GM12878 (cell line): ENCODE data around the gene NEXMIF. TPM values are rescaled to one million over a fixed set of nuclear protein-coding genes. Genes with fewer than 3 reads are reported as not detected.

ENCODE experiments used
- ASH2L ChIP-seq: fragments of 300-600, 200-600 bp; sonication (generic); IDR thresholded peaks from 2 replicates; pipeline ENCODE4 v1.6.1; 2017; ENCODE audit warnings: low read depth, mild to moderate bottlenecking, borderline replicate concordance
- CEBPB ChIP-seq, 2 experiments: fragments of 150-350 bp in 1 of 2; IDR thresholded peaks; 2 replicates each; pipeline ENCODE4 v1.6.1; 2012 to 2014; ENCODE audit warnings: low read depth in 2 of 2, low read length in 2 of 2, borderline replicate concordance in 1 of 2, inconsistent platforms in 1 of 2
- GABPA ChIP-seq: IDR thresholded peaks from 2 replicates; pipeline ENCODE4 v1.6.1; 2014; ENCODE audit warnings: antibody characterized with exemption, low read depth, mild to moderate bottlenecking, inconsistent platforms
- HCFC1 ChIP-seq: fragments of 150-350 bp; IDR thresholded peaks from 2 replicates; pipeline ENCODE4 v1.6.1; 2014; ENCODE audit warnings: low read length
- HDGF ChIP-seq: fragments of 450-650 bp; IDR thresholded peaks from 2 replicates; pipeline ENCODE4 v1.6.1; 2016; ENCODE audit warnings: antibody characterized with exemption
- IKZF2 ChIP-seq, 2 experiments: fragments of 450-650 bp; IDR thresholded peaks; 2 replicates each; pipeline ENCODE4 v1.6.1; 2017; ENCODE audit warnings: mild to moderate bottlenecking in 2 of 2, moderate library complexity in 2 of 2
- MTA2 ChIP-seq: fragments of 450-650 bp; IDR thresholded peaks from 2 replicates; pipeline ENCODE4 v1.6.1; 2016; ENCODE audit warnings: low read depth, mild to moderate bottlenecking, moderate library complexity
- MTA3 ChIP-seq: IDR thresholded peaks from 2 replicates; pipeline ENCODE4 v1.6.1; 2012; ENCODE audit warnings: low read length, inconsistent platforms, borderline replicate concordance
- MXI1 ChIP-seq: fragments of 150-350 bp; IDR thresholded peaks from 2 replicates; pipeline ENCODE4 v1.6.1; 2011; ENCODE audit warnings: low read depth, mild to moderate bottlenecking, inconsistent platforms, low read length, improper control_type of control experiment
- NBN ChIP-seq: fragments of 450-650 bp; IDR thresholded peaks from 2 replicates; pipeline ENCODE4 v1.6.1; 2016
- PML ChIP-seq: IDR thresholded peaks from 2 replicates; pipeline ENCODE4 v1.6.1; 2012; ENCODE audit warnings: low read length, inconsistent platforms
- RAD51 ChIP-seq: fragments of 450-650 bp; IDR thresholded peaks from 2 replicates; pipeline ENCODE4 v1.6.1; 2016; ENCODE audit warnings: moderate library complexity, mild to moderate bottlenecking, inconsistent platforms
- SMC3 ChIP-seq: IDR thresholded peaks from 2 replicates; pipeline ENCODE4 v1.6.1; 2011; ENCODE audit warnings: low read length, improper control_type of control experiment, borderline replicate concordance
- SREBF1 ChIP-seq: IDR thresholded peaks from 2 replicates; pipeline ENCODE4 v1.6.1; 2012; ENCODE audit warnings: mild to moderate bottlenecking, low read length
- SRF ChIP-seq, 2 experiments: IDR thresholded peaks; 2 replicates each; pipeline ENCODE4 v1.6.1; 2011; ENCODE audit warnings: low read depth in 2 of 2, low read length in 2 of 2, mild to moderate bottlenecking in 1 of 2, moderate library complexity in 1 of 2
- TARDBP ChIP-seq: IDR thresholded peaks from 2 replicates; pipeline ENCODE4 v1.6.1; 2016; ENCODE audit warnings: borderline replicate concordance
- ZNF217 ChIP-seq: fragments of 450-650 bp; IDR thresholded peaks from 2 replicates; pipeline ENCODE4 v1.6.1; 2017; ENCODE audit warnings: antibody characterized with exemption, mild to moderate bottlenecking
- ZNF384 ChIP-seq: IDR thresholded peaks from 2 replicates; pipeline ENCODE4 v1.6.1; 2012; ENCODE audit warnings: low read depth, mild to moderate bottlenecking, low read length, improper control_type of control experiment, borderline replicate concordance
- polyA plus RNA-seq, 11 experiments: library from polyadenylated mRNA; depleted of rRNA in 4 of 11; unstranded in 6 of 11; stranded (reverse) in 5 of 11; fragments of >200 nt; fragmentation: Nextera tagmentation in 4 of 11; fragmentation: Illumina TruSeq in 1 of 11; extraction: Ambion mirVana in 4 of 11; extraction: Trizol in 1 of 11; gene quantifications; 1 replicate in 1 of 11; 2 replicates in 10 of 11; pipeline versions ENCODE4 v1.2.1 to v1.2.3, GENCODE V29; 2011 to 2016; ENCODE audit warnings: inconsistent platforms in 2 of 11, missing spikeins in 2 of 11, low read depth in 1 of 11
- total RNA-seq, 4 experiments: library from RNA; depleted of rRNA in 3 of 4; stranded (reverse); fragments of >200 nt in 3 of 4; fragmentation: Illumina TruSeq in 1 of 4; extraction: Trizol in 1 of 4; gene quantifications; 2 replicates each; pipeline versions ENCODE4 v1.2.1 to v1.2.3, GENCODE V29; 2013 to 2021
- TF ChIP-seq, protein P1 (sequence below): fragments of 450-650 bp; IDR thresholded peaks from 2 replicates; pipeline ENCODE4 v1.6.1; 2014; ENCODE audit warnings: mild to moderate bottlenecking
- TF ChIP-seq, protein P2 (sequence below): fragments of 450-650 bp; IDR thresholded peaks from 2 replicates; pipeline ENCODE4 v1.6.1; 2017; ENCODE audit warnings: mild to moderate bottlenecking, moderate library complexity
- TF ChIP-seq, protein P3 (sequence below): IDR thresholded peaks from 2 replicates; pipeline ENCODE4 v1.6.1; 2011; ENCODE audit warnings: low read depth, low read length, improper control_type of control experiment, borderline replicate concordance
- TF ChIP-seq, protein P4 (sequence below): IDR thresholded peaks from 2 replicates; pipeline ENCODE4 v1.6.1; 2012; ENCODE audit warnings: low read depth, low read length, improper control_type of control experiment
- TF ChIP-seq, protein P5 (sequence below): fragments of 450-650 bp; IDR thresholded peaks from 2 replicates; pipeline ENCODE4 v1.6.1; 2018; ENCODE audit warnings: borderline replicate concordance, mild to moderate bottlenecking; ENCODE audit not compliant: partially characterized antibody

NEXMIF gene
- total and polyA plus RNA-seq, 10 of the 15 experiments (the other 5 are each of a cell fraction or from before 2014, with no cell fraction given) = 0.75 to 10.4 (median 4.3) TPM

DNA sequence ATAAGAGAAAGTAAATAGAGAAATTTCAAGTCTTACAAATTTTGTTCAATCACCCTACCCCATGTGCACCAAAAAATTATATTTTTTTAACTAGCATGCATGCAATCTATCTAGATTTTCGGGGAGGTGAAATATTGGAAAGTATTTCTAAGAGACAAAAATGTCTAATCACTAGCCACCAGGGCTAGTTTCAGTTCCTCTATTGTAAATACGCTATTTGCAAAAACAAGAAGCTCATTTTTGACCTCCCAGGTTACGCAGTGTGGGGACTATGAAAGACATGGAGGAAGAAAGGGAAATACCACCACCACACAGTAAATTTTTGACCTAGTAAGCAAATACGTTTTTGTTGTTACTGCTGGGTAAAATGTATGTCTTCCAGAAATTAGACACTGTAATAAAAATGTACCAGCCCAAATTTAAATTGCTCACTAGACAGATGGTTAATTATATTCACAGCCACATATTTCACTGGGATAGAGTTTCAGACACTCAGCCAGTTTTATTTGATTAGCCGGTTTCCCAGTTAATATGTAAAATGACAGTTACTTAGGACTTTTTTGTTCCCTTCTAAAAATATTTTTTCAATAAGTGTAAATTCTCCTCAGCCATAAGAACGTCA lies 2.2 kb downstream of the NEXMIF start (continued):
- TF ChIP-seq, protein P1, sequence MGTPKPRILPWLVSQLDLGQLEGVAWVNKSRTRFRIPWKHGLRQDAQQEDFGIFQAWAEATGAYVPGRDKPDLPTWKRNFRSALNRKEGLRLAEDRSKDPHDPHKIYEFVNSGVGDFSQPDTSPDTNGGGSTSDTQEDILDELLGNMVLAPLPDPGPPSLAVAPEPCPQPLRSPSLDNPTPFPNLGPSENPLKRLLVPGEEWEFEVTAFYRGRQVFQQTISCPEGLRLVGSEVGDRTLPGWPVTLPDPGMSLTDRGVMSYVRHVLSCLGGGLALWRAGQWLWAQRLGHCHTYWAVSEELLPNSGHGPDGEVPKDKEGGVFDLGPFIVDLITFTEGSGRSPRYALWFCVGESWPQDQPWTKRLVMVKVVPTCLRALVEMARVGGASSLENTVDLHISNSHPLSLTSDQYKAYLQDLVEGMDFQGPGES = no peak
- TF ChIP-seq ZNF217 (no peak), PML (no peak), SRF (IDR thresholded peaks at IDR 0.05; ENCODE audit: low read depth in 2 of 2, low read length in 2 of 2) (no peak), CEBPB (IDR thresholded peaks at IDR 0.05; ENCODE audit: borderline replicate concordance in 1 of 2, low read depth in 2 of 2, low read length in 2 of 2) (no peak), GABPA (no peak), TARDBP (no peak), HDGF (no peak), SMC3 (0 out of 2 replicates have a peak, but pooled peaks have one; percentile 5), ZNF384 (no peak), SREBF1 (no peak), MTA2 (peak; percentile 72), ASH2L (no peak), MTA3 (no peak), NBN (no peak; the same call in 1 of the 2 replicates), HCFC1 (no peak), IKZF2 (IDR thresholded peaks at IDR 0.05) (peak; percentile 31 to 54; a peak in 2 of 4 replicates), RAD51 (no peak), MXI1 (no peak; the same call in 1 of the 2 replicates)
- TF ChIP-seq, protein P2, sequence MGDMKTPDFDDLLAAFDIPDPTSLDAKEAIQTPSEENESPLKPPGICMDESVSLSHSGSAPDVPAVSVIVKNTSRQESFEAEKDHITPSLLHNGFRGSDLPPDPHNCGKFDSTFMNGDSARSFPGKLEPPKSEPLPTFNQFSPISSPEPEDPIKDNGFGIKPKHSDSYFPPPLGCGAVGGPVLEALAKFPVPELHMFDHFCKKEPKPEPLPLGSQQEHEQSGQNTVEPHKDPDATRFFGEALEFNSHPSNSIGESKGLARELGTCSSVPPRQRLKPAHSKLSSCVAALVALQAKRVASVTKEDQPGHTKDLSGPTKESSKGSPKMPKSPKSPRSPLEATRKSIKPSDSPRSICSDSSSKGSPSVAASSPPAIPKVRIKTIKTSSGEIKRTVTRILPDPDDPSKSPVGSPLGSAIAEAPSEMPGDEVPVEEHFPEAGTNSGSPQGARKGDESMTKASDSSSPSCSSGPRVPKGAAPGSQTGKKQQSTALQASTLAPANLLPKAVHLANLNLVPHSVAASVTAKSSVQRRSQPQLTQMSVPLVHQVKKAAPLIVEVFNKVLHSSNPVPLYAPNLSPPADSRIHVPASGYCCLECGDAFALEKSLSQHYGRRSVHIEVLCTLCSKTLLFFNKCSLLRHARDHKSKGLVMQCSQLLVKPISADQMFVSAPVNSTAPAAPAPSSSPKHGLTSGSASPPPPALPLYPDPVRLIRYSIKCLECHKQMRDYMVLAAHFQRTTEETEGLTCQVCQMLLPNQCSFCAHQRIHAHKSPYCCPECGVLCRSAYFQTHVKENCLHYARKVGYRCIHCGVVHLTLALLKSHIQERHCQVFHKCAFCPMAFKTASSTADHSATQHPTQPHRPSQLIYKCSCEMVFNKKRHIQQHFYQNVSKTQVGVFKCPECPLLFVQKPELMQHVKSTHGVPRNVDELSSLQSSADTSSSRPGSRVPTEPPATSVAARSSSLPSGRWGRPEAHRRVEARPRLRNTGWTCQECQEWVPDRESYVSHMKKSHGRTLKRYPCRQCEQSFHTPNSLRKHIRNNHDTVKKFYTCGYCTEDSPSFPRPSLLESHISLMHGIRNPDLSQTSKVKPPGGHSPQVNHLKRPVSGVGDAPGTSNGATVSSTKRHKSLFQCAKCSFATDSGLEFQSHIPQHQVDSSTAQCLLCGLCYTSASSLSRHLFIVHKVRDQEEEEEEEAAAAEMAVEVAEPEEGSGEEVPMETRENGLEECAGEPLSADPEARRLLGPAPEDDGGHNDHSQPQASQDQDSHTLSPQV = no peak
- TF ChIP-seq, protein P3, sequence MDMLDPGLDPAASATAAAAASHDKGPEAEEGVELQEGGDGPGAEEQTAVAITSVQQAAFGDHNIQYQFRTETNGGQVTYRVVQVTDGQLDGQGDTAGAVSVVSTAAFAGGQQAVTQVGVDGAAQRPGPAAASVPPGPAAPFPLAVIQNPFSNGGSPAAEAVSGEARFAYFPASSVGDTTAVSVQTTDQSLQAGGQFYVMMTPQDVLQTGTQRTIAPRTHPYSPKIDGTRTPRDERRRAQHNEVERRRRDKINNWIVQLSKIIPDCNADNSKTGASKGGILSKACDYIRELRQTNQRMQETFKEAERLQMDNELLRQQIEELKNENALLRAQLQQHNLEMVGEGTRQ = no peak
- TF ChIP-seq, protein P4, sequence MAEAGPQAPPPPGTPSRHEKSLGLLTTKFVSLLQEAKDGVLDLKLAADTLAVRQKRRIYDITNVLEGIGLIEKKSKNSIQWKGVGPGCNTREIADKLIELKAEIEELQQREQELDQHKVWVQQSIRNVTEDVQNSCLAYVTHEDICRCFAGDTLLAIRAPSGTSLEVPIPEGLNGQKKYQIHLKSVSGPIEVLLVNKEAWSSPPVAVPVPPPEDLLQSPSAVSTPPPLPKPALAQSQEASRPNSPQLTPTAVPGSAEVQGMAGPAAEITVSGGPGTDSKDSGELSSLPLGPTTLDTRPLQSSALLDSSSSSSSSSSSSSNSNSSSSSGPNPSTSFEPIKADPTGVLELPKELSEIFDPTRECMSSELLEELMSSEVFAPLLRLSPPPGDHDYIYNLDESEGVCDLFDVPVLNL = no peak
- TF ChIP-seq, protein P5, sequence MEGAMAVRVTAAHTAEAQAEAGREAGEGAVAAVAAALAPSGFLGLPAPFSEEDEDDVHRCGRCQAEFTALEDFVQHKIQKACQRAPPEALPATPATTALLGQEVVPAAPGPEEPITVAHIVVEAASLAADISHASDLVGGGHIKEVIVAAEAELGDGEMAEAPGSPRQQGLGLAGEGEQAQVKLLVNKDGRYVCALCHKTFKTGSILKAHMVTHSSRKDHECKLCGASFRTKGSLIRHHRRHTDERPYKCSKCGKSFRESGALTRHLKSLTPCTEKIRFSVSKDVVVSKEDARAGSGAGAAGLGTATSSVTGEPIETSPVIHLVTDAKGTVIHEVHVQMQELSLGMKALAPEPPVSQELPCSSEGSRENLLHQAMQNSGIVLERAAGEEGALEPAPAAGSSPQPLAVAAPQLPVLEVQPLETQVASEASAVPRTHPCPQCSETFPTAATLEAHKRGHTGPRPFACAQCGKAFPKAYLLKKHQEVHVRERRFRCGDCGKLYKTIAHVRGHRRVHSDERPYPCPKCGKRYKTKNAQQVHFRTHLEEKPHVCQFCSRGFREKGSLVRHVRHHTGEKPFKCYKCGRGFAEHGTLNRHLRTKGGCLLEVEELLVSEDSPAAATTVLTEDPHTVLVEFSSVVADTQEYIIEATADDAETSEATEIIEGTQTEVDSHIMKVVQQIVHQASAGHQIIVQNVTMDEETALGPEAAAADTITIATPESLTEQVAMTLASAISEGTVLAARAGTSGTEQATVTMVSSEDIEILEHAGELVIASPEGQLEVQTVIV = no peak
